A549 treated with CpdA at 1 μM for 4 hours (cell line): ENCODE results near the gene CNKSR2. TPM values are rescaled to one million over a fixed set of nuclear protein-coding genes. Genes with fewer than 3 reads are reported as not detected.

Source experiments
- total RNA-seq: library from RNA; stranded (reverse); fragments of 200-300 nt; extraction: Qiagen RNA extraction; gene quantifications from 5 replicates; pipeline ENCODE4 v1.2.3, GENCODE V29; 2022; ENCODE audit warnings: low read depth

Gene CNKSR2
- 2.3 to 4.3 TPM (median 2.8 TPM) in 5 replicates for total RNA-seq

DNA sequence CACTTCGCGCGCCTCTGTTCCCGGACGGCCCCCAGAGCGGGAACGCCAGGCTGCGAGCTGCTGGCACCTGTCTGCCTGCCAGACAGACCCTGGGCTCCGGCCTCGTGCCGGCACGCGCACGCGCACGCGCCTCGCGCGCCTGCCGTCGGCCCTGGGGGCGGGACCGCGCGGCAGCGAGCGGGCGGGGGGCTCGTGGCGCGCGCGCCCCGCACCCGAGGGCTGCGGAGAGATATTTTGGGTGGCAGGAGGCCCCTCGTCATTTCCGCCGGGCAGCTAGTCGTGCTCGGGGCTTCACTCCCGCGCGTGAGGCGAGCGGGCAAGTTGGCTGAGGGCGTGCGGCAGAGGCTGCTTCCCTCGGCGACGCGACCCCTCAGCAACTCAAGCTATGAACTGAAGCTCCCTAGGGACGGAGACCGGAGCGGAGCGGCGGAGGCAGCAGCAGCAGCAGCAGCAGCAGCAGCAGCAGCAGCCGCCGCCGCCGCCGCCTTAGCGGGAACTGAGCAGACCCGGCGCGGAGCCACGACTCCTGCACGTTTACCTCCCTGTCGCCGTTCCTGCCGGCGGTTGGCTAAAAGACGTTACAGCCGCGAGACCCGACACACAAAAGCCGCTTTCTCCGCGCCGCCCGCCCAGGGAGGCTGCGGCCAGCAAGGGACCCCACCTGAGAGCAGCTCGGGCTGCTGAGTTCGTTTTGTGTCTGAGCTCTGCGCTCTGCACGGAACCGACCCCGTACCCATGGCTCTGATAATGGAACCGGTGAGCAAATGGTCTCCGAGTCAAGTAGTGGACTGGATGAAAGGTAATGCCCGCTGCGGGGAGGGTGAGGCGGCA lies at the start of gene CNKSR2:
Gene CNKSR2 (plus strand): TSS at position 256 of the 831 bp plus-strand sequence. CDS start 480 bp downstream, at position 736.

GRCh38 chrX:21658152-21658737 lies 284.0 kb downstream of the CNKSR2 start, which contains the start of gene KLHL34:
Gene KLHL34, minus strand, starts transcription at chrX:21658330. Its CDS starts 542 bp downstream, at chrX:21657788.

